Left lobe of liver (tissue), 2 donors: Measurements from ENCODE around the gene MCF2L. TPM values are rescaled to one million over a fixed set of nuclear protein-coding genes. Genes with fewer than 3 reads are reported as not detected.

ENCODE experiments used
- ATAC-seq: fragments of 200-7000 bp; cut with Tn5 transposase; one replicate; pipeline ENCODE4 v1.9.1; 2020; ENCODE audit warnings: mild to moderate bottlenecking, moderate library complexity
- DNase-seq: peaks from one replicate; pipeline ENCODE4 v3.0.0-alpha.2; 2020; ENCODE audit warnings: low spot score
- total RNA-seq: library from RNA; stranded (reverse); gene quantifications from one replicate; pipeline ENCODE4 v1.2.1, GENCODE V29; 2021
- donor health status: DM: no; HTN: no; CAD: no; lungs with moderate emphysema.
- donor health status: DM: no; HTN: yes; CAD: no.

Gene MCF2L
- total RNA-seq, 1 donor from 2014 or later: 14.9 TPM

- ATAC-seq: no peak
- peak; percentile 37 for DNase-seq
Observed at GRCh38 chr13:113117911-113118260, 148.9 kb downstream of the MCF2L start.

DNA sequence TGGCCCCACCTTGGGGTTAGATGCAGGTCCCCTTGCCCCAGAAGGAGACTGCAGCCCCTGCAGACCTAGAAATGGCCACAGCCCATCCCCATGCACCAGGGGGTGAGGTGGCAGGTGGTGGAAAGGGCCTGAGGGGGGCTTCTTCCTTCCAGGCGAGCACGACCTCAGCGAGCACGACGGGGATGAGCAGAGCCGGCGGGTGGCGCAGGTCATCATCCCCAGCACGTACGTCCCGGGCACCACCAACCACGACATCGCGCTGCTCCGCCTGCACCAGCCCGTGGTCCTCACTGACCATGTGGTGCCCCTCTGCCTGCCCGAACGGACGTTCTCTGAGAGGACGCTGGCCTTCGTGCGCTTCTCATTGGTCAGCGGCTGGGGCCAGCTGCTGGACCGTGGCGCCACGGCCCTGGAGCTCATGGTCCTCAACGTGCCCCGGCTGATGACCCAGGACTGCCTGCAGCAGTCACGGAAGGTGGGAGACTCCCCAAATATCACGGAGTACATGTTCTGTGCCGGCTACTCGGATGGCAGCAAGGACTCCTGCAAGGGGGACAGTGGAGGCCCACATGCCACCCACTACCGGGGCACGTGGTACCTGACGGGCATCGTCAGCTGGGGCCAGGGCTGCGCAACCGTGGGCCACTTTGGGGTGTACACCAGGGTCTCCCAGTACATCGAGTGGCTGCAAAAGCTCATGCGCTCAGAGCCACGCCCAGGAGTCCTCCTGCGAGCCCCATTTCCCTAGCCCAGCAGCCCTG lies 149.4 kb downstream of the MCF2L start:
- peak; percentile 44 for DNase-seq
- no peak for ATAC-seq

GRCh38 chr13:113119166-113119821 lies 150.3 kb downstream of the MCF2L start:
- ATAC-seq (no peak), DNase-seq (peak; percentile 40)

GRCh38 chr13:113119822-113120189 lies 150.8 kb downstream of the MCF2L start:
- ATAC-seq (no peak), DNase-seq (peak; percentile 36)

- DNase-seq (peak; percentile 43), ATAC-seq (no peak)
Observed at GRCh38 chr13:113120300-113121182, 151.5 kb downstream of the MCF2L start.

GRCh38 chr13:113121183-113121927 lies 152.3 kb downstream of the MCF2L start:
- ATAC-seq (no peak), DNase-seq (peak; percentile 46)

- ATAC-seq (peak; percentile 35), DNase-seq (peak; percentile 56)
Observed at GRCh38 chr13:113121928-113122471, 153.0 kb downstream of the MCF2L start.

DNA sequence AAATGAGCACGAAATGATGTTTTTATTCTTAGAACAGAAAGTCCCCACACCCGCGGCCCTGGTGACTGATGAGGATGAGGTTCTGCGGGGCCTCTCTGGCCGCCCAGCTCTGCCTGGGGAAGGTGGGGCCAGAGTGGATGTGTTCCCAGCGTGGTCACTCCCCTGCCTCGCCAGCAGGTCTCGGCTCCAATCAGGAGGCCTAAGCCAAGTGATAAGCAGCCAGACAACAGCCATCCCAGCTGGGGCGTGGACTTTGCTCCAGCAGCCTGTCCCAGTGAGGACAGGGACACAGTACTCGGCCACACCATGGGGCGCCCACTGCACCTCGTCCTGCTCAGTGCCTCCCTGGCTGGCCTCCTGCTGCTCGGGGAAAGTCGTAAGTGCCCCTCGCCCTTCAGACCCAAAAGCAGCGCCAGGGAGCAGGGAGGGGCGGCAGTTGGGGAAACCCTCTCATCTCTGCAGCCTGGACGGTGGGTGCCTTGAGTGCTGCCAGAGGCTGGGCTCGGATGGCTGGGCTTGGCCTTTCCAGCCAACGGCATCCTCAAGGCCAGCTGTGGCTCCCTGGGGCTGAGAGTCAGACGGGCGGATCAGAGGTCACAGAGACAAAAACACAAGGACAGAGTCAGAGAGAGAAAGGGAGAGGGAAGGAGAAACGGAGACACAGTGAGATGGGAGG lies 153.7 kb downstream of the MCF2L start, which contains the start of gene F10:
Gene F10 (plus strand): TSS at position 250 of the 676 bp plus-strand sequence. CDS start 57 bp downstream, at position 307.
- ATAC-seq (peak; percentile 90), DNase-seq (peak; percentile 95)

DNA sequence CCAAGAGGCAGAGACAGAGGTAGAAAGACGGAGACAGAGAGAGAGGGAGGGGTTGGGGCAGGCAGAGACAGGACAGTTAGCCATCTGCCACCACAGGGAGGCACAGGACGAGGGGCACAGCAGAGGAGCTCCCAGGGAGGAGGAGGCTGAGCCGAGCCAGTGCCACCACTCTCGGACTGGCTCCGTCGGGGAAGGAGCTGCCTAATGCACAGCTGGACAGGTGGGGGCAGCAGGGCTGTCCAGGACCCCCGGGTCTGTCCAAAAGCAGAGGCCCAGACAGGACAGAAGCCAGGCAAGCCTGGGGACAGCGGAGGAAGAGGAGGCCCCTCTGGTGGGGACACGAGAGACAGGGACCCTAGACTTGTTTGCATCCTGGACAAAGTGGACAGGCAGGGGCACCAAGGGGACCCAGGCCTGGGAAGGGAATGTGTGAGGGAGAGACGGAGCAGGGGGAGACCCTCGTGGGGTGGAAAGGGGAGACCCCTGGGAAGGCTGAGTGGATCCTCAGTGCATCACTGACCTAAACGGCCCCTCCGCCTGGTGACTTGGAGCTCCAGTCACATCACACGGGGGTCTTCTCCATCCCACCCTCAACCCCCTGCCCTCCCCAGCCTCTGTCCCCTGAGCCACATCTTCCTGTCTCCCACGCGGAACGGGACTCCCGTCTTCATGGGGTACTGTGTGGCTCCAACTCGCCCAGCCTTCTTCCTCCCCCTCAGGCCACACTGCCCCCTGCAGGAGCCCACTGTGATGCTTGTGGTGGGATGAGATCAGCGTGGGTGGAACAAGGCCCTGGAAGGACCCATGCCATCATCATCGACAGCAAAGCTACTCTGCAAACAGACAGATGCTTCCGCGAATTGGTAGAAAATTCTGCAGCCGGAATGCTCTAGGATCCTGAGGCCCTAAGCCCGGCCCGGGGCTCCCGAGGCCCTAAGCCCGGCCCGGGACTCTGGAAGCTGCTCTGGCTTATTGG lies 154.5 kb downstream of the MCF2L start:
- peak; percentile 32 for ATAC-seq
- peak; percentile 50 for DNase-seq

DNA sequence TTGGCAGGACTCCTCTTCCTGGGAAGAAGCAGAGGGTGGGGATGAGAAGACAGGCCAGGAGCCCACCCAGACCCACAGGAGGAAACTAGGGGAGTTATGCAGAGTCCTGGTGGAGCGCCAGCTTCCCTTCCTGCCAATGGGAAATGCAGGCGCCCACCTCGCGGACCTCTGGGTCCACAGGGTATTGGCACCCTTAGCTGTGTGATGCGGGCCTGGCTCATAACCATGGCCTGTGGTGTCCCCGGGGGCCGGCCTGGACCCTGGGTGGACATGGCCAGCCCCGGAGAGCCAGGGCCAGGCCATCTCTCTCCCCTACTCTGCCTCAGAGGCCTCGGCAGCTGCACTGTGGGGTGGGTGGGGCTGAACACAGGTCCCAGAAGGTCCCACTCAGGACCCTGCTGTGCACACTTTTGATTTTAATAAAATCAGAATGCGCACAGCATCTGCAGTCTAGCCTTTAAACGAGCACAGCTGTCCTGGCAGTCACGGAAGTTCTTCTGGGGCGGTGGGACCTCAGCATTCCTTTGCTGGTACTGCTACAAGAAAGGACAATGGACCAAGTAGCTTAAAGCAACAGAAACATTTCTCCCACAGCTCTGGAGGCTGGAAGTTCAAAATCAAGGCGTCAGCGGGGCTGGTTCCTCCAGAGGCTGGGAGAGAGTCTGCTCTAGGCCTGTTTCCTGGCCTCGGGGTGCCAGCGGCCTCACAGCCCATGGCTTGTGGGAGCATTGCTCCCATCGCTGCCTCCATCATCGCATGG lies 155.4 kb downstream of the MCF2L start:
- ATAC-seq: no peak
- DNase-seq: peak; percentile 47

GRCh38 chr13:113125506-113126264 lies 156.7 kb downstream of the MCF2L start:
- DNase-seq (peak; percentile 38), ATAC-seq (no peak)

GRCh38 chr13:113126265-113127150 lies 157.5 kb downstream of the MCF2L start:
- DNase-seq: peak; percentile 38
- no peak for ATAC-seq

DNA sequence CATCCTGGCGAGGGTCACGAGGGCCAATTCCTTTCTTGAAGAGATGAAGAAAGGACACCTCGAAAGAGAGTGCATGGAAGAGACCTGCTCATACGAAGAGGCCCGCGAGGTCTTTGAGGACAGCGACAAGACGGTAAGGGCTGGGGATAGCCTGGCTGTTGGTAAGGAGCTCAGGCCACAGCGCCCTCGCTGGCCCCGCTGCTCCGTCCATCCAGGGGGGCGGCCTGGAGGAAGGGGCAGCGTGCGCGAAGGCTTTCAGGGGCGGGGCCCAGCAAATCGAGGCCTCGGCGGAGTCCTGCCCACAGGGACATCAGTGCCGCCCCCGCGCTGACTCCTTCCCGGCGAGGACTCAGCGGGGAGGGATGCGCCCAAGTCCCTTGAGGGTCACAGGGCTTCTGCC lies 160.5 kb downstream of the MCF2L start:
- DNase-seq: peak; percentile 28
- peak; percentile 11 for ATAC-seq

GRCh38 chr13:113129921-113130750 lies 161.1 kb downstream of the MCF2L start:
- DNase-seq (peak; percentile 41), ATAC-seq (peak; percentile 19)

- DNase-seq (peak; percentile 7), ATAC-seq (no peak)
Observed at GRCh38 chr13:113135281-113135760, 166.3 kb downstream of the MCF2L start.
